EL (cell line): Measurements from ENCODE around the gene PLCB4.
A peak's percentile ranks its signal among the peaks of the same experiment; 100 is the strongest.

Experiments used
- DNase-seq: peaks from one replicate; pipeline ENCODE4 v3.0.0-alpha.2; 2016

PLCB4 gene

DNA sequence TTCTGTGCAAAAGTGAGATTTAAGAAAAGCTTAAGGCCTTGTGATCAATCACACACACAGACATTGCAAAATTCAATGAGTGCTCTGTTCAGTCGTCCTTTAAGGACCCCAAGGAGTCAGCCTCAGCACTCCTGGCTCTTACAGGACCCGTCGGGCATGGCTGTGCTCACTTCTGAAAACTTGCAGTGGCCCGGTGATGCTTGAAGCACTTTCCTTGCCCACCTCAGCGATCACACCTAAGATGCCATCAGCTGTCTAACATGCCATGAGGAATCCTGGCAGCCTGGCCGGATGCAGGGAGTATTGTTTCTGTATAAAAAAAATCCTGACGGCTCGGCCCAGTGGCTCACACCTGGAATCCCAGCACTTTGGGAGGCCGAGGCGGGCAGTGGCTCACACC lies 344.1 kb downstream of the PLCB4 start:
- no peak for DNase-seq

DNA sequence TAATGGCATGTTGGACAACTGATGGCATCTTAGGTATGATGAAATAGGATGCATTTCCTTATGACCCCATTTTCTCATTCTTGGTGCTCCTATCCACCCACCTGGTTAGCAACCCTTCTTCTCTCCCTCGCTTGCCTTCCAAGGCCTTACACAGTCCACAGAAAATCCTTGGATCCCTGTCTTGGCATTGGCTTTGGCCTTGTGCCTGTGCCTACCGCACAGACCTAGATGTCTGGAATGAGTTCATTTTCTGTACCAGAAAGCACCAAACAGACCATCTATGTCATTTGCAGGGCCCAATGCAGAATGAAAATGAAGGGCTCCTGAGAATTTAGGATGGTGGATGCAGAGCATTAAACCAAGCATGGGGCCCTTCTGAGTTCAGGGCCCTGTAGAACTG lies 346.5 kb downstream of the PLCB4 start:
- no peak for DNase-seq

DNA sequence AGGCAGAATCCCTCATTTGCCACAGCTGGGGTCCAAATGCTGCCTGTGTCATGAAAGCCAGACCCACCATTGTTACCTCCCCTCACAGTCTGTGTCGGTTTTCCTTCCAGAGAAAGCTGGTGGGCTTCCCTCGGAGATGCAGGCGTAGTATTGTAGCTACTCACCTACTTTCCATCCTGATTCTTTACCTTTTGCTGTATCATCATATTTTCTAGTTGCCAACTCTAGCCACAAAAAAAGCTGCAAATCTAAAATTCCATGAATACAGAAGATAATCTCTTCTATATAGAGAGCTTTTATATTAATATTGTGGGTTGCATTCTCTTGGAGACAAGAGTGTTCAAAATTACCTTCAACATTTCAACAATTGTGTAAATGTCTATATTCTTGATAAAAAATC lies 347.5 kb downstream of the PLCB4 start:
- no peak for DNase-seq

DNA sequence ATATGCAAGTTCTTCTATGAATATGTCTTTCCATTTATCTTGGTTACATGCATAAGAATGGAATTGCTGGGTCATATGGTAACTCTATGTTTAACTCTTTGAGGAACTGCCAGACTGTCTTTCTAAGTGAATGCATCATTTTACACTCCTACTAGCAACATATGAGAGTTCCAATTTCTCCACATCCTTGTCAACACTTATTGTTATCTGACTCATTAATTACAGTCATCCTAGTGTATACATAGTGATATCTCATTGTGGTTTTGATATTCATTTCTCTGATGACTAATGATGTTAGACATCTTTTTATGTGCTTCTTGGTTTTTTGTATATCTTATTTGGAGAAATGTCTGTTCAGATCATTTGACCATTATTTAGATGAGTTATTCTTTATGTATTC lies 348.8 kb downstream of the PLCB4 start:
- peak; percentile 68 for DNase-seq

DNA sequence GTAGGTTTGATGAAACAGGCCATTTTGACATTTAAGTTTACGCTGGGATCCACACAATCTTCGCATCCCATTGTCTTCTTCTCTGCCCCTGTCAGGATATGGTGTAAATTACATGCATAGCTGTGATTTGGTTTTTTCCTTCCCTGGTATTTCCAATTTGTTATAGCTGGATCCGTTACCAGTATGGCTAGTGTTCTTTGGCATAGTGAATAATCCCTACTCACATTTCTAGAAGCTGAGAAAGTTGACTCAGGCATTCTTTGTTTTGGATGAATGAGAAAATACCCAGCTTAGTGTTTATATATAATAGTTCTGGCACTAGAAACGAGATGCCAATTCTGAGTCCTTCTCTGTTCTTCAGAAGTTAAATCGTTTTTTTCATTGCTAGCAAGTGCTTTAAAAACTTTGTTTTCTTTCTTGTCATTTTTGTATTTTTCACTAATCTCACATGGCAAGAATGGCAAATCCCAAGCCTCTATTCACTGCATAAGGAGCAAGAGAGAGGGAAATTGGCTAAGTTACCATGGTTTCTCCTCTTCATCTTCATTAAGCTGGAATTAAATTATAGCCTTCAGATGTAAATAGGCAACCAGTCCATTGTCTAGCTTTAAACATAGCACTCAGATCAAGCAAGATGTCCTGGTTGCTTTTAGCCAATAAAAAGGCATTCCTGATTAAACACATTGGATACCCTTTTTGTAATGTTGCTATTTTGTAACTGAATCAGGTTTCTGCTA lies 353.6 kb downstream of the PLCB4 start:
- no peak for DNase-seq

DNA sequence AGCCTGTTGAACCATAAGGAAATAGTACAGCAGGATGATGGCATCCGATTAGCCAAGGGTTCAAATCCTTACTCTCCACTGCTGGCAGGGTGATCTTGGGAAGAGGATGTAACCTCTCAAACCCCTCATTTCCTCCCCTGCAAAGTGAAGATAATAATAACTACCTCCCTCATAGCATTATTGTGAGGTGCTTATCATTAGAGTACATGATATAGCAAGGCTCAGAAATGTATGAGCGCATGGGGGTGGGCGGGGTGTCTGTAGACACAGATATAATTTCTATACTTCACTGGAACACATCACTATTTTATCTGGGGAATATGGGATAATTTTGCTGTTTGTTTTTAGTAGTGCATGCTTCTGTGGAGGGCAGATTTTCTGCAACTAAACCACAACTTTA lies 355.7 kb downstream of the PLCB4 start:
- DNase-seq, result no peak

DNA sequence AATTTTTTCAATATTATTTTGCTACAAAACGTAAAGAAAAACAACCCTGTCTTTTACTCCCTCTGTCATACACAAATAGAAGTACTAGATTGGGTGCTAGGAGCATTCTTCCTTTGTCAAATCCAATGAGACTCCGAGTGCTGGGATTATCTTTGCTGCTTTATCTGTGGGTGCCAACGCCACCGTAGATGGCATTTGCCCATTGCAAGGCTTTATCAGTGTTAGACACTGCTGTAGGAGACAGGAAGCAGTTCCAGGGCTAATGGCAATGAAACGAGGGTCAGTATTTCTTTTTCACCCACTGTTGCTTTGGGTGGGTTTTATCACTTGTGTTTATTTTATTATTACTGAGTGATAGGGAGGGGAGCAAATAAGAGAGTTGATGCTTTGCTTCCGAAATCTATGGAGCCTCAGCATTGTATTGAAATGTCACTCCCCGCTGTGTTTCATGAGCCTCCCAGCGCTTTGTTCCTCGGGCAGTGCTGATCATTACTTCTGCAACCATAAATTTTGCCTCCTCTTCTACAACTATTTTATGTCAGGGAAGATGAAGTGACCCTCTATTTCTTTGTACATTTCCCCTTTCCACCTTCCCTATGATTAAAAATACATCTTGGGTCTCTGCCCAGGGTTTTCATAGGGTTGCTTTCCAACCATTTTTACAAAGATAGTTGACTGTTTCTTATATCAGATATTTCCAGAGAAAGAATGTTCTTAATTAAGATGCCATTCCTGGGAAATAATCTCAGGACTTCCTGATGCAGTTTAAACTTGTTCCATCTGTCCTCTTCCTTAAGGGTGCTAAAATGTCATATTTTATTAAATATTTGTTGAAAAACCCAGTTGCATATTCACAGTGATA lies 358.8 kb downstream of the PLCB4 start:
- no peak for DNase-seq

DNA sequence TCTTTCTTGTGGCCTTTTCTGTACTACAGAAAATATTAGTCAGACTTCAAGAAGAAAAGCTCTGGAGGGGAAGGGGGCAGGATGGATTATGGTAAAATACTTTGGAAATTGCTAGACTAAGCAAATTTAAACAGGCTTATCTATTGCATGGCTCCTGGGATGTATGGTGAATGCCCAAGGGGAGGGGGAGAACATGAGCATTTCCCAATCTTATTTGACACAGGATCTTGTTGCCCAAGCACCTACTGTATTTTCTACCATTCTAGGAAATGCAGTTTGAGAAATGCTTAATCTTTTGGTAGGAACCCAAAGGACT lies 359.4 kb downstream of the PLCB4 start:
- no peak for DNase-seq

DNA sequence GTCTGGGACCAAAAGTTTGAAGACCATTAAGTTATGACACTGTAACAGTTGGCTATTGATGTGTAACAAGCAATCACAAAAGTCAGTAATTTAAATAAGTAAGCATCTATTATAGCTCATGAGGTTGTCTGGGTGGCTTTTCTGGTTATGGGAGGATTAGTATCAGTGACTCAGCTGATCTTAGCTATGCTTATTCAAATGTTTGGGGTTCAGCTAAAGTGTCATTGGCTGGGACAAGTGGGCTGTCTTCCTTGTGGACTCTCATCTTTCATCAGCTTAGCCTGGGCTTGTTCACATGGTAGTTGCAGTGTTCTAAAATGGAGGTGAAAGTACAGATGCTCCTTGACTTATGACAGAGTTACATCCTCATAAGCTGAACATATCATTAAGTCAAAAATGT lies 370.9 kb downstream of the PLCB4 start:
- DNase-seq, result no peak

DNA sequence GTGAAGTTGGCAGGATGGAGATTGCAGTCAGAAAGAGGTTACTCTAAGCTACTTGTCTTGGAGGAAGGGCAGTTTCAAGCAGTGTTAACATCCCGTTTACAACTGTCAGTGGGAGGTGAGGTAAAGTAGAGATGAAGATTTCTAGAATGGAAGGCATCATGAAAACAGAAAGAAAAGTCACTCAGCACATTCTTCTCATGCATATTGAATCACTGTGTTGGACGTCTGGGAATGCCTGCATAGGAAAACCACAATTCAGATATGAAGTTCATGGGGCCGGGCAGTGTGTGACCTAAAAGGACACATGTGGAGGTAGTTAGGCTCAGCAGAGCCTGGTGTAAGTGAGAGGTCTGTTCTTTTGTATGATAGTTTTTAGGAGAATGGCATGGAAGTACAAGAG lies 372.0 kb downstream of the PLCB4 start:
- peak; percentile 13 for DNase-seq

DNA sequence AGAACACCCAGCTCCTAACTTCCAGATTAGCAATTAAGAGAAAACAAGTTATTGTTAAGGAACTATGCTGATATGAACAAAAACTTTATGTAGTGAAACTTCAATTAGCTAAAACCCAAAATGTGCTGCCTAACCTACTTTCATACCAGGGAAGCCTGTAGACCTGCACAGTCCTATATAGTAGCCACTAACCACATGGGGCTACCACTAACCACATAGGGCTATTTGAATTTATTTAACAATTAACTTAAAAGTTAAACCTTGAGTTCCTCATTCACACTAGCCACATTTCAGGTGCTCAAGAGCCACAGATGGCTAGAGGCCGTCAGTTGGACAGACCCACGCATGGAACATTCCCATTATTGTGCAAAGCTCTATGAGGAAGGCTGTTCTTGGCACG lies 373.1 kb downstream of the PLCB4 start:
- no peak for DNase-seq

DNA sequence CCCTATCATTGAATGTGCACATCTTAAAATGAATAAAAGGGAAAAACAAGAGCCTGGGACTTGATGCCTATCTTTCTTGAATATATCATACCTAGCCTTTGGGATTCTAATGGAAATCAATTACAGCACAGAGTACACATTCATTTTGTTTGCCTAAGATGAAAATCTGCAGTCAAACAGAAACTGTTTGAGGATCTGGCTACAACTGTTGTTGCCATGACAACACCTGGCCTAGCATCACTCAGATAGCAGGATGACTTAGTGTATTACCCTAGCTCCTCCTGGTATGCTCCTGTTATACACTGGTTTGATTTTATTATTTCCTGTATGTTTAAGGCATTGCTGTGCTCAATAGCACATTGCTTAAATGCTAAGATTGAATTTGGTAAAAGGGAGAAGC lies 374.0 kb downstream of the PLCB4 start:
- no peak for DNase-seq

DNA sequence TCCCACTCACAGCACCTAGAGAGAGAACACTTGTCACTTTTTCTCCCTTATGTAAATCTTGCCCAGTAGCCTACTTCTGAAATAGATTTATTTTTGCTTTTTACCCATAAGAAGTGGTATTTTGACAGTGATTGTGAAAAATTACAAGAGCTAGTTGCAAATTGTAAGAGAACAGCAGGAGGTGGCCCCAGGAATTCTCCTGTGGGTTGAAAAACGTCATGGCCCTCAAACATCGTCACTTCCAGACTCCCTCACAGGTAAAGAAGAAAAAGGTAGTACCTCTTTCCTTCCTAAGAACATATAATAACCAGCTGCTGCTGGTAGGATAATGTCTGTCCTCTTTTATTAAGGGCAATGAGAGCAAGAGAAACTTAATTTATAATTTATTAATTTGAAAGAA lies 376.0 kb downstream of the PLCB4 start:
- DNase-seq, result no peak

DNA sequence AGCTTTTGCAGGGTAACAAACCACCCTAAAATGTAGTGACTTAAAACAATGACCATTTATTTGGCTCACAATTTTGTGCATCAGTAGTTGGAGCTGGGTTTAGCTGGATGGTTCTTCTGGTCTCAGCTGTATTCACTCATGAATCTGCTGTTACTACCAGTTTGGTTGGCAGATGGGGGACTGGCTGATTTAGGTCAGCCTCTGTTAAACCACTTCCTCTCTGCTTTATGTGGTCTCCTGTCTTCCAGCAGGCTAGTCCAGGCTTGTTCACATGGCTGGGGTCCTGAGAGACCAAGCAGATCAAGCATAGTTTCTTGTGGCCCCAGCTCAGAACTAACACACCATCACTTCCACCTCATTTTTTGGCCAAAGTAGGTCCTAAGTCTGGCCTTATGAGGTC lies 378.3 kb downstream of the PLCB4 start:
- DNase-seq, result no peak

DNA sequence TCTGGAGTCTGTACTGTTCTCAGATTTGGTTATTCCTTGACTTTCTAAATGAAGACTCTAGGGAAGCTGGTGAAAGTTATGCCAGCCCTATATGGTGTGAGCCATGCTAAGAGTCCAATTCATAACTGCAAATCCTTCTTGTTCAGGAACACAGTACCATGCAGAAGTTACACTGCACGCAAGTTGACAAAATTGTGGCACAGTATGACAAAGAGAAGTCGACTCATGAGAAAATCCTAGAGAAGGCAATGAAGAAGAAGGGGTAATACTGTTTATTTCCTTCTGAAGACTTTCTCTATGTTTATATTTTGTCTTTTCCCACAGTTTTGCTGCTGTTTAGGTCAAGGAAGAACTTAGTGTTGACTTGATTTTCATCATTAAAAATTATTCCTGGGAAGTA lies 384.3 kb downstream of the PLCB4 start:
- no peak for DNase-seq

DNA sequence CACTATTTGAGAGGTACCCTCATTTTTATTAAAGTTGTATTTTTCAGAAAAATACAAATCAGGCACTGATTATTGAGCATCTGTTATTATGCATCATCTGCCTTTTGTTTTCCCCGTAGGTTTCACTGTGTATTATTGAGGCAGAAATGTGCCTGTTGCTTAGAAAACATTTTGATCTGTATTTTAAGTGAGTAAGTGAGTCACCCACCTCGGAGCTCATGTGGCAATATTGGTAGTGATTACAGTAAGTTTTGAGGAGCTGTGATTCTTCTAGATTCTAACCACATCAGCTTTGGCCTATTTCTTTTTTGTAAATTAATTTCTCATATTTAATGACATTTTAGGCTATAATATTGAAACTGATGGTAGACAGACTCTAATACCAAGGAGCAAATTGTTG lies 385.9 kb downstream of the PLCB4 start:
- no peak for DNase-seq

DNA sequence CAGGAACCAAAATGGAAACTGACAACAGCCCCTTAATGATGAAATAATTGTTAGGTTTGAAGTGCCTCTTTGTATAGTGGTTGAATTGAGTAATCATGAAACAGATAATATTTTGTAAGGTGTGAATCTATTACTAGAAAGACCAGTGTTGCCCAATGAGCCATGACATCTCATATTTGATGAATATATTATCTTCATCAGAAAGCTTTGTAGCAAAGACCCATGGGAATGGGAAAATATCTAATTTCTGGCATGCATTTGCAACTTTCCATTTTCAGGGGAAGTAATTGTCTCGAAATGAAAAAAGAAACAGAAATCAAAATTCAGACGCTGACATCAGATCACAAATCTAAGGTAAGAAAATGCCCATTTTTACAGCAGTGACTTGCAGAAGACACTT lies 388.2 kb downstream of the PLCB4 start:
- no peak for DNase-seq

DNA sequence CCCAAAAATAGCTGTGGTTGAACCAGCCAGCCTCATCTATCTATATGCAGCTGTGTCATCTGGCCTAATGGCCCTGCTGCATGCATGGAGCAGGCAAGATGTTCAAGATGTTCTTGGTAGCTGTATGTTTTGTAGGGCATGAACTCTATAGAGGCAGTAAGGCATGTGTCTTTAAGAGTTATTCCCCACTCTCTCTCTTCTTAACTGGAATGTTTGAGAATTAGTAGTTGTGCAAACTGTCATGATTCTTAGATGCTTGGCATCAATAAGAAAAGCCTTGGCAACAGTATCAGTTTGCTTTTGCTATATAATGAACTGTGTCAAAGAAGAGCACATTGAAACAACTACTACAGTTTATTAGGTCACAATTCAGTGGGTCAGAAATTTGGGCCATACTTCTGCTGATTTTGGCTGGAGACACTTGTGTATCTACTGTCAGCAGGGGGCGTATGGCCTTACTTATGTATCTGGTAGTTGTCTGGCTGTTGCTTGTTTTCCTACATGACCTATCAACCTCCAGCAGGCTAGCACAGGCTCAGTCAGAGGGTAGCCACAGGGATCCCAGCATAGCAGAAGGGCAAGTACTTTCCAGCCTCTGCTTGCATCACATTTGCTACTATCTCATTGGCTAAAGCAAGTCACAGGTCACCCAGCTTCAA lies 389.4 kb downstream of the PLCB4 start:
- peak; percentile 35 for DNase-seq

DNA sequence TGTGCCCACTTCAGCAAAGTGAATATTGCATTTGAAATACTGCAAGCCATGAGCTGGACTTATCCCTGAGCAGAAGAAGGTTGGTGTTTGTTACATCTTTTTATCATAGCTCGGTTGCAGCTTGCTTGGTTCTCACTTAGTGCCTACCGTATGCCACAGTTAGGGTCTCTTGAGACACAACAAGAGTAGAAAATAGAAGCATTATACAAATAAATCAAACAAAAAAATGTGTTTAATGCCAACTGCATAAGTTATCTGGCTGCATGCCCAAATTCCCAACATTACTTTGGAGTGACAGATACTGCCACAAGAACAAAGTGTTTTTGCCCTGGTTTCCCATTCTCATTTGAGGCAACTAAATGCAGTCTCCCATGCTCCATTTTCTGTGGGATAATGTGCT lies 391.6 kb downstream of the PLCB4 start:
- DNase-seq, result peak; percentile 82

DNA sequence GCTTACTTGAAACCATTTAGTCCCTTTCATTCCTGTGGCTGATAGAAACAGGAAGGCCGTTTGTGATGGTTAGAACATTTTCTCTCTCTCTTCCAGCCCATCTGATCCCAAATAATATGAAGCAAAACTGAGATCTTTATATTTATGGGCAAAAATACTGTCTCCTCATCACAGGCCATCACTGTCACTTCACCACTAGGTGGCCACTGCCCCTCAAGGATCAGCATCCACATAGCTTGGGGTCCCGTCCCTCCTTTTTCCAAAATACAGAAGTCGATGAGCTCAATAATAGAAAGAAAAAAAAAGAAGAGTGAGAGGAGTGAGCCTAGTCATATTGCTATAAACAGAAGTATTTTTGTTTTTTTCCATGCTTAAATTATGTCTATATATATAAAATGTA lies 399.1 kb downstream of the PLCB4 start:
- DNase-seq, result no peak

DNA sequence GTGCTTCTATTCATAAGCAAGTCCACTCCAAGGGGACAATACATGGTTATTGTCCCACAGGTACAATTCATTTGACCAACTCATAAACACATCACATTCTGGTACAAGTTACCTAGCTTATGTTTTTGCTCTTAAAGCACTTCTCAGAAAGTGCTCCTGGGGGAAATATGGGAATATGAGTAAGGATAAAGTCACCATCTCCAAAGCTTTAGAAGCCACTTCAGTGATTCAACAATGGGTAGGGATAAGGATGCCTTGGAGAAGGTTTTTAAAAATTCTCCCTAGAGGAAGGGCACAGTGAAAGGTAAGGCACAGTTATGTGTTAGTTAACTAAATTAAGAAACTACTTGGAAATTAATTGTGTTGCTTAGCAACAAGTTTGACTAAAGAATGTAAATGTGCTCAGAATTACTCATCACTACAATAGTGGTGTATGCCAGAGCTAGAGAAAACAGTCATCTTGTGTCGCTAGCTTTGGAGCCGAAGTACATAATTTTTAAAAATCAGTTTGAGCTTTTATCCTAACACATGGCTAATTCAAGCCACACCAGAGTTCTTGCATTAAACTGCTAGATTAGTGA lies 406.0 kb downstream of the PLCB4 start:
- DNase-seq, result peak; percentile 7

DNA sequence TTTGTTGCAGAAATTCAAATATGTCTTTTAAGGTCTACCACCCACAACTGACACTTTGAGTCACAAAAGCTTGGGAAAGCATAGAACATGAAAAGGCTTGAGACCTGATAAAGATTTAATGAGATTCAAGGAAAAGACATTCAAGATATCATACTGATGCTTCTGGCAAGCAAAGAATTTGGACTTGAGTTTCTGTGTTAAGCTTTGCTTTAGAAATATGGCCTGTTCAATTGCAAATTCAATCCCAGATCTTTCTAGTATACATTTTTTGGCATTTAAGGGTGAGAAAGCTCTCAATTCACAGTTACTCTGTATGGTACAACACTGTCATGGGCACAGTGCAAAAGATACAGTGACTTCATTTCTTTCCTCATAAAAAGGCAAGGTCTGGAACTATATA lies 406.6 kb downstream of the PLCB4 start:
- DNase-seq, result no peak

DNA sequence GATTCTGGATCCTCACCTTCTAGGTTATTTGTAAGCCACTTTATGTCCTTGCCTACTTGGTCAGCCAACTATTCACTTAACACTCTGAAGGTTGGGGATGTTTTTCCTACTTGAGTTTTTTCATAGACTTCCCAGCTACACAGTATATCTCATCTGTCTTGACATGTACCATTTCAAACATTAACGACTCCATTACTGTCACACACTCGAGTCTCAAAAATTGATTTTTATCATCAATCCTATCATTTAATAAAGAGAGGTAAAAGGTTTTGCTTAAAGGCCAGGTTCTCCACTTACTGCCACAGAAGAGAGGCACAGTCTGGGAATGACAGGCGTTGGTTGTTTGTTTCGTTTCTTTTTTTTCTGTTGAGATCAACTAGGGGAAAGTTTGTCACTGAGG lies 407.3 kb downstream of the PLCB4 start:
- no peak for DNase-seq

DNA sequence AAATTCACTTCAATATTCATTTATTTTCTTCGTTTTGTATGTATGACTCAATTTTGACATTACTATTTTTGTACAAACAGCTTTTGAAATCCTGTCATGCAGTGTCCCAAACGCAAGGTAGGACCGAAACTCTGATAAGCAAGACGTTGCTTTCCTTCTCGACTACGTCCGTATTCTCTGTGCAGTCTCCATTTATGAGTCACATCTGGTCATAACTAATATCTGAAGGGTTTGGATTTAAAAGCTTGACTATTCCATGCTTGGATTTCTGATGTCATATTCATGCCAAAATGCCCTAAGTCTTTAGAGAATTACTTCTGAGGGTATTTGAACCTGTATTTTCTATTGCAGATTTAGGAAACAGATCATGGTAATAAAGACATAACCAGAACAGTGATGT lies 407.8 kb downstream of the PLCB4 start:
- no peak for DNase-seq
